ENCODE data around the gene AUTS2.

Gene AUTS2

DNA sequence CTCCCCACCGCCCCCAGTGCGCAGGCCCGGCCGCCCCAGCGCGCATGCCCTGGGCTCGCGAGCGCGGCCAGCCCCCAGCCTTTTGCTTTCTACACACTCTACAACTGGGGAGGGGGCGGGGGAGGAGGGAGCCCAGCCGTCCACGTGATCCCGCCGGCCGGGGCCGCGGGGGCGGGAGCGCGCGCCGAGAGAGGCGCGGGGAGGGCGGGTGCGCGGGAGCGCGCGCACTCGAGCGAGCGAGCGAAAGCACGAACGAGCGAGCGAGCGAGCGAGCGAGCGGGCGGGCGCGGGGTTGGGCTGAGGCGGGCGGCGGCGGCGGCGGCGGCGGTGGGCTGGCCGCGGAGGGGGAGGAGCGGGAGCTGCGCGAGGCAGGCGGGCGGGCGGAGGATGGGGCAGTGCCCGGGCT is at the start of gene AUTS2:
AUTS2 (plus strand) TSS at position 395 of the 406 bp plus-strand sequence. CDS start 1,179 bp downstream, outside the sequence.
- DNase-seq (ENCODE audit: low spot score) (no peak), FAIRE-seq (no peak)

DNA sequence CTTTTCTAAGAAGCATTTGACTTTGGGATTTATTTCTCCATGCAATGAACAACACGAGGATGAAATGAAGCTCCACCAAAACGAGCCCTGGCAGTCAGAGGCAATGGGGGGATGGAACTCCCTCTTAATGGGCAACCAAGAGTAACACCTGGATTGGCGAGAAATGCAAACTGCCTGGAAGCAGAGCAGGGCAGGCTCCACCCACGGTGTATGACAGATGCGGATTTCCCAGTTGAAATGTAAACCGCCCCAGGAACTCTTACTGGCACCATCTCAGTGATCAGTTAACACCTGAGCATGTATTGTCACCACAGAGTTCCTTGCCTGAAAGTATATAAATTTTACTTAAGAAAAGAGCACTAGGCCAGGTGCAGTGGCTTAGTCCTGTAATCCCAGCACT is 47.3 kb upstream of the AUTS2 start:
- no peak for FAIRE-seq
- no peak for DNase-seq (ENCODE audit: low spot score)

DNA sequence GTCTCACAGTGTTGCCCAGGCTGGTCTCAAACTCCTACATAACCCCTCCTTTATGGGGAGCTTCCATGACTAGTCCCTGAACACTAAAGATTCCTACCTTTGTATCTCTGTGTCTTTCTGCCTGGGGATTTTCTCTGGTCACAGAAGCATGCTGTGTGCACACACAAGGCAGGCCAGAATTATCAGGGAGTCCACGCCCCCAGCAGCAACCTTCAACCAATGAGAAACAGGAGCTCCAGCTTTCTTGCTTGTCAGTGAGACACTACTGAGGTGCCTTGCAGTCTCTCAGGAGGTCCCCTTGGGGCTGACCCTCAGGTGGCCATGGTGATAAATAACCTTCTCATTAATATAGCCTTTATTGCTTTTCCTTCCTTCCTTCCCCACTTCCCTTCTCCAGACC is 45.1 kb upstream of the AUTS2 start:
- FAIRE-seq (no peak), DNase-seq (ENCODE audit: low spot score) (no peak)

DNA sequence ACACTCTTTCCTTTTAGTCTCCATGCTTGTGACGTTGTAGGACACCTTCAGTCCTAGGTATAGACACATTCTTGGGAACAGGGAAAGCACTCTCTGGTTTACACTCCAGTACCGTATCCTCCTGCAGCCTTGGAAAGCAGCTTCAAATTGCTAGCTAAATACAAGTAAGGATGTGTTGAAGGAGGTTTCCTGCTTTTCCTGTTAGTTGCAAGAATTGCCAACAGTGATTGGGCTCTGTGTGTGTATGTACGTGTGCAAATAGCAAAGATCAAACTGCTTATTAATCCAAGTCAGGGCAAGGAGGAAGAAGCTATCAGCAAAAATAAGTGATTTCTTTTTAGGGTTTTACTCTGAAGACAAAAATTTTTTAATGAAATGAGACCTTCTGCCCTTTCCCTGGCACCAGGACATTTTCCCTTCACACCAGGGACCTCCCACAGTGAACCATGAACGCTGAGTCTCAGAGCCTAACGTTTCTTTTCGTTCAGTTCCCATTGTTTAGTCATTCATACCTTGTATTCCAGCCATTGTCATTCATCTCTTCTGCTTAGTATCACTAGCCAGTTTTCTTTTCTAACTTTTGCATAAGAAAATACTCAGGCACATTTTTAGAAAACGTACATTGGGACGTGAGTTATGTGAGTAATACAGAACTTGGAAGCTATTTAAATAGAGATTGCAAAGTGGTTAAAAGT is 36.9 kb upstream of the AUTS2 start:
- DNase-seq (ENCODE audit: low spot score) (no peak), FAIRE-seq (no peak)

DNA sequence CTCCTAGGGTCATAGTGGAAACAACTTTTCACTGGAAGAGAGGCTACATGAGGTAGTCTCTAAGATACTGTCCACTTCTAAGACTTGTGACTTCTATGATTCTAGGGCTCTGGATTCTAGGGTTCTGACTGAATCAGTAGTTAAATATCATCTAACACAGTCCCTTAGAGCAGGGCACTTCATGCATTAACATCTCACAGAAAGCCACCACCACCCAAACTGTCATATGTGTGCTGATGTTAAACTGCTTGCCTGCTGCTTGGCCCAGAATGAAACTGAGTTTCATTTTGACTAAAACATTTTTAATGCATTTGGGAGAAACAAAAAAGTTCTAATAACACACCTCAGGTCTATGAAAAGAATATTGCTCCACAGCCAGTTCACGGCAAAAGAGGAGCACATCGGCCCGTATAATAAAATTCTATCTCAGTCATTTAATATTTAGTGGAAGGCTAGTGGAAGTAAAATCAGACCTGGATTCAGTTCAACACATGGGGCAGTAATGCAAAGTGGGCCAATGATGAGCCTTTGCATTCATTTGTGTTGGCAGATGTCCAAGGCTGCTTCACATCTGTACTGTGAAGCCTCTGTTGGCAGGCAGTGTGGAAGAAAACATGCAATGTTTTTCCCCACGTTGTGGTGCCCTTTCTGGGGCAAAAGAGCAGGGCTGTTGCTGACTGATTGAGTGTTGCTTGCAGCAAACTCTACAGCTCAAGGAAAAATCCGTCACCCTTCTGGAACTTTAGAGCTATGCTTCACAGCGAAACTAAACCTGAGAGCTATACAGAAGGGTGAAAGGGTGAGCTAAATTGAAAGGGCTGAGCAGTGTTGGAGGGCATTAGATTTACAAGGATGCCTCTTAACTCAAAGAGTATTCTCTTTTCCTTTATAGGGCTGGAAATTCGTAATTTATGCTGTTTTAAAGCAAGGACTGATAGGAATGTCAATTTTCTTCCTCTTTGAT is 33.5 kb upstream of the AUTS2 start:
- DNase-seq (ENCODE audit: low spot score) (no peak), FAIRE-seq (no peak)

DNA sequence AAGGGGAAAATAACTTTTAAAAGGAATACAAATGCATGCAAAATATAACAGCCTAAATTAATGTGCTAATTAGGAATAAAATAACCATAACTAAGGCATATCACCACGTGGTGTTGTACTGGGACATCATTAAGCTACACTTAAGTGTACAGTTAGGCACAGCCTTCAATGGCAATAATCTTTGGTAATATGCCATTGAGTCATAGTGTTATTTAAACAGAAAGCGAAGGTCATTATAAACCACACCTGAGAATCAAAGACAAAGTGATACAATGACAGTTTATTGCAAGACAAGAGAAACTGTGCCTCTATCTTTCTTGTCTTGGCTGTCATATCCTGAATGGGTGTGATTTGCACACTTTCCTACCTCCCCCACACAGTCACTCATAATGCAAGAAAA is 30.5 kb upstream of the AUTS2 start:
- no peak for FAIRE-seq
- DNase-seq (ENCODE audit: low spot score) = no peak

DNA sequence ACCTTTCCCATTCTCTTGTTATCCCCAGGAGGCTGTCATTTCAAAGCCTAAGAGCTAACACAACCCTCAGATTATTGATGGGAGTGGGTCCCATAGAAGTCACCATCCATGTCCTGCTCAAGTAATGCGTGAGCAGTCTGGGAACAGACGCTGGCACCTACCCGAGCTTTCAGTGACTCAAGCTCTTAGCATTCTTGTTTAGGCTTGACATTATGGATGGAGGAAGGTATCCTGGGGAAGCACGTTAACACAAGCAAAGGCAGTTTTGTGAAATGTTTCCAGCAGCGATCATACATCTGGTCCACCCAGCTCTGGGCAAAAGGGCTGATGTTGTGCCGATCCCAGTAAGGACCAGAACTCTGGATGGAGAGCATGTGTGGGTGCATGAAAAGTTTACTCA is 30.0 kb upstream of the AUTS2 start:
- FAIRE-seq (no peak), DNase-seq (ENCODE audit: low spot score) (no peak)

DNA sequence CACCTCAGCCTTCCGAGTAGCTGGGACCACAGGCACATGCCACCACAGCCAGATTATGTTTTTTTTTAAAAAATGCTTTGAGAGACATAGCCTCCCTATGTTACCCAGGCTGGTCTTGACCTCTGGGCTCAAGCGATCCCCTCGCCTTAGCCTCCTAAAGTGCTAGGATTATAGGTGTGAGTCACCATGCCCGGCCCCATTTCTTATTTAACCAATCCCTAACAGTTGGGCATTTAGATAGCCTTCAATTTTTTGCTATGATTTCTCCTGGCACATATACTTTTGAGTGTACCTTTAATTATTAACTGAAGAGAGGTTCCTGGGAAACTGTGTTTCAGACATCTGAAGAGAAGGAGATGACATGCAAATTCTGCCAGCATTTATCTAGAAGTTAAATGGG is 22.6 kb upstream of the AUTS2 start:
- FAIRE-seq (no peak), DNase-seq (ENCODE audit: low spot score) (no peak)

DNA sequence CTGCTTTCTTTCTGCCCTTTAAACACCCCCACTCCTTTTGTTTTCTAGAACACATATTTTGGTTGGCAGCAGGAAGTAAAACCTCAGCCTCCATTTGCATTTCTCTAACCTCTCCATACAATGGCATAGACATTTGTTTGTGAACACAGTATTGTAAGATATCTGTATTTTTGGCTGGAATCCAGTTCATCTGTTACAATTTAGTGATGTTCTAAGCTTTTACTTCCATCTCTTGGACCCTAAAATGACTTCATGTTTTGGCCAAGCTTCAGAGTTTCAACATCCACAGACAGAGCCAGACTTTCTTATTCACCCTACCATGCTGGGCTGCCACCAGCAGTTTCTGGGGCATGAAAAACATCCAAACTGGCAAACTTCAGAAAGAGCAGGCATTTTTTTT is 21.1 kb upstream of the AUTS2 start:
- no peak for DNase-seq (ENCODE audit: low spot score)
- FAIRE-seq = no peak

DNA sequence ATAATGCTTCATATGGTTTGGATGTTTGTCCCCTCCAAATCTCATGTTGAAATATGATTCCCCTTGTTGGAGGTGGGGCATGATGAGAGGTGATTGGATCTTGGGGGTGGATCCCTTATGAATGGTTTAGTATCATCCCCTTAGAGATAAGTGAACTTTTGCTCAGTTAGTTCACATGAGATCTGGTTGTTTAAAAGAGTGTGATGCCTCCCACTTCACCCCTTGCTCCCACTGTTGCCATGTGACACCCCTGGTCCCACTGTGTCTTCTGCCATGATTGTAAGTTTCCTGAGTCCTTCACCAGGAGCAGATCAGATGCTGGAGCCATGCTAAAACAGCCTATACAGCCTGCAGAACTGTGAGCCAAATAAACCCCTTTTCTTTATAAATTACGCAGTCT is 13.1 kb upstream of the AUTS2 start:
- FAIRE-seq (no peak), DNase-seq (ENCODE audit: low spot score) (no peak)

DNA sequence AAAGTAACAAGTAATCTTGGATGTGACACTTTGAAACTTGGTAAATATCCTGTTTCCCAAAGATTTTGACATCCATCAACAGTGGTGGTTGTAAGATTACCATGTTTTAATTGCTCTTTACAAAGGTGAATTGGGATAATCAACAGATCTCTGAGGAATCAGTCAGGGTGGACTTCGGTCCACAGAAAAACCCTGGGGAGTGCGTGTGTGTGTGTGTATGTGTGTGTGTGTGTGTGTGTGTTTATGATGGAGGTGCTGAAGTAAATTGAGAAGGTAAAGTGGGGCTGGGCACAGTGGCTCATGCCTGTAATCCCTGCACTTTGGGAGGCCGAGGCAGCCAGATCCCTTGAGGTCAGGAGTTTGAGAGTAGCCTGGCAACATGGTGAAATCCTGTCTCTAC is 12.0 kb upstream of the AUTS2 start:
- FAIRE-seq = no peak

DNA sequence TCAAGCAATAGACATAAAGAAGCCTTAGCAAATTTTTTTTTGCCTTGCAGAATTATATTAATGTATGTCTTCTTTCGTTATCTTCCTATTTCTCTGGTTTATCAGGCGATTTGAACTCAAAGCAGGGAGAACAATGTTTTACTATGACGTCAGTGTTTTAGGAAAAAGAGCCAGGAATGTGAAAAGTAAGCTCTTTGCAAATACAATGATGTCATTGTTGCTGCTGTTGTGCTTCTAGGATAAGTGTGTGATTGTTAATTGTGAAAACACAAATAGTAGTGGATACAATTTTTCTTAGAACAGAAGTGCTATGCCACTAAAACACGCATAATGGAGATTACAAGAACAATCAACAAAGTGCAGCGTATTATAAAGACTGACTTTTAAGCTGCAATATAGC is 9.5 kb upstream of the AUTS2 start:
- FAIRE-seq = no peak
- no peak for DNase-seq (ENCODE audit: low spot score)

More for the DNA sequence above, 12.0 kb upstream of the AUTS2 start:
- DNase-seq (ENCODE audit: low spot score) = no peak

DNA sequence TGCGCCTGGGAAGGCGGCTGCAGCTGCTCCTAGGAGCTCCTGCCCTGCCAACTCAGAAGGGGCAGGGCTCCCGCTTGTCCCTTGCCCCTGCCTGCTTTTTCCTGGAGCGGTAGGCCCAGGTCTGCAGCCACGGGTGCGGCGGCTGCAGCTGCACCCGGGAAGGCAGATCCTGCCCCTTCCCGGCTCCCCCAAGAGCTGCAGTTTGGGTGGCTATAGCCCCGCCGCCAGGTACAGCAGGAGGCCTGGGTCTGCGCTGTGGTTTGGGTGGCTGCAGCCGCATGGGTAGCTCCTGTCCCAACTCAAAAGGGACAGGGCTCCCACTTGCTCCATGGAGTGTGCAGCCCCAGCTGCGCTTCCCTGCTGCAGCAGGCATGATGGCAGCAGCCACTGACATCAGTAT is 6.5 kb upstream of the AUTS2 start:
- FAIRE-seq = no peak
- DNase-seq (ENCODE audit: low spot score) = no peak

DNA sequence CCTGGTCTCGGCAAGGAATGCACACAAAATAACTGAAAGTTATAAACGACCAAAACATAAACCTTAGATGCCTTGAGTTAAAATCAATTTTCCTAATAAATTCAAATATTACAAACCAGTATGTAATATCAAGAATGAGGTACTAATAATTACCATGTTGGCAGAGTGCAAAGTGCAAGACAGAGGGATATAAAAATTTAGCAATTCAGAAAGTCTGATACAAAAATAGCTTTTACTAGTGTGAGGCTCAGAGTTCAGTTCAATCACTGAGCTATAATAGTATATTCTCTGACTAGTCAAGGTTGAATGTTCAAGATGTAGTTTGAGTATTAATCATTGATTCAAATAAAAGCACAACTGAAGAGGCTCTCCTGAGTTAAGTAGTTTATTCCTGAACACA is 4.8 kb upstream of the AUTS2 start:
- FAIRE-seq (no peak), DNase-seq (ENCODE audit: low spot score) (no peak)

DNA sequence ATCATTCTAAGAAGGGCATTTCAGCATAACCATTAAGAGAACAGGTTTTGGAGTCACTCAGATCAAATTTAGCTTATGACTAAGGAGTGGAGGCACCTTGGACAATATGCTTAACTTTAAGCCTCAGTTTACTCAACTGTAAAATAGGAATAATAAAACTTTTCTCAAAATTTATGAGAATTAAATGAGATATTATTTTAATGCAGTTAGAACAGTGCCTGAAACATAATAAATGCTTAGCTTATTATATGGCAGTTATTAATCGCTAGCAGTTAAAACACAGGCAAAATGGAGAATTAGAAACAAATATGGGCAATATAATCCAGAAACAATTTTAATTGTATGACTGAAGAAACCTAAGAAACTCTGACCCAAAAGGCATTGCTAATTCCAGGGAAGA is 2.9 kb upstream of the AUTS2 start:
- FAIRE-seq = no peak
- no peak for DNase-seq (ENCODE audit: low spot score)

DNA sequence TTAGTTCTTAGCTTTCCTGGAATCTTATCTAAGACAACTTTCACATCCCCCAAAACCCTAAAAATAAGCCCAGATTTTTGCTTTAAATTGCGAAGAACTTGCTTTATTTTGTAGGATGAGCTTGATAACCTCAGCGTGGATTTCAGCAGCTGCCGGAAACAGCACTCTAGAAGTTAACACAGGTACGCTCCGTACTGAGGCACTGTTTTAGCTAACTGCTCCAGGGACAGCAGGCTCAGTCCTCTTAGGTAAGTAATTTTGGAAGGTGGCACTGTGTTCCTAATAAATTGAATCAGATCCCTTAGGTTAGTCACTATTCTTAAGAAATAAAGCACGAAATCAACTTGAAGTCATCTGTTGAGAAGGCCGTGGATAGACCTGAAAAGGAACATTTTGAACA is 2.2 kb upstream of the AUTS2 start:
- no peak for DNase-seq (ENCODE audit: low spot score)
- FAIRE-seq = no peak

DNA sequence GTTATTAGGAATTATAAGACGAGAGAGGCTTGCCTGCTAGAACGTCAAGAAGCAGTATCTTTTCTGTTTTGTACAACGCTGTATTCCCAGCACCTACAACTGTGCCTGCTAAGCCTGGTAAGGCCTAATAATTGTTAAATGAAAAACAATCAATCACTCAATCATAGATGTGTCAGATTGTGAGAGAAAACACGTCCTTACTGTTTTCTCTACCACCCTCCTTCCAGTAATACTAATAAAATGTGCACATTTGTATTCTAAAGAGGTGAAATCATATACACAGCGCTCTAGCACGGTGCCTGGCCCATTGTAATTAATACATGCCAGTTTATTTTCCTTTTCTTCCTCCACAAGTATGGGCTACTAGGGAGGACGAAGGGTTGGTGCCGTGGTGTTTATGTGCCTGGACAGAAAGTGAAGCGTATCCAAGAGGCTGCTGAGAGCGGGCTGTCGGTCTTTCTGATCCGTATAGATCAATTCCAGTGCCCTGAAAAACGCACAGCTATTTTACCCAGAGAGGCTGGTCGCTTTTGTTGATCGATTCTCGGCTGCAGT is 1.5 kb upstream of the AUTS2 start:
- DNase-seq (ENCODE audit: low spot score) = no peak
- FAIRE-seq = no peak

DNA sequence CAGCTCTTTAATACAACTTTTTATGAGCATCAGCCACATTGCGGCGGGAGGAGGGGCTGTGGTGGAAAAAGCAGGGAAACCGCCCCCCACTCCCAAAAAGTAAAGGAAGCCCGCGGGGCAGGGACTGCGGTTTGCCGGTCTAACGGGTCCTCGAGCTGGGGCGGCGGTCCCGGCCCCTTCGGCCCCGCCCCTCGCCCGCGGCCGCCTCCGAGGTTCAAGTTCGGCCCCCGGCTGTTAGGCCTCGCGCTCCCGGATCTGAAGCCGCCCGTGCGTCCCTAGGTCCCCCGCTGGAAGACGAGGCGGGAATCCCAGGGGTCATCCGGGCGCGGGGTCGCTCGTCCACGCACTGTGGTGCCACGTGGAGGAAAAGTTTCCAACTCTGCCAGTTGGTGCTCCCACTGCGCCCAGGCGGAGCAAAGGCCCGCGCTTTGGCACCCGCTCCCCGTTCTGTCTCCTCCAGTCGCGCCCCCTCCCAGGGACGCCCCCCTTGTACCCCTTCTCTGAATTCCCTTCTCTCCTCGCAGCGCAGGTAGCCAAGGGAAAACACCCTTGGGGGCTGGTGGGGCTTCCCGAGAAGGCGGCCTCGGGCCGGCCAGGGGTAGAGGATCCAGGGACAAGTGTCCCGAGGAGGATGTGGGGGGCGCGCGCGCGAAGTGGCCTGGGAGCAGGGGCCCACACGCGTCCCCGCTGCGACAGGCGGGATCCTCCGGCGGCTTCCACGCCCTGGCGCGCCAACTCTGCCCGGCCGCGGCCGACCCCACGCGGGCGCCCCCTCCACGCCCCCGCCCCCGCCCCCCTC is 798 bp upstream of the AUTS2 start:
- no peak for FAIRE-seq
- DNase-seq (ENCODE audit: low spot score) = no peak

DNA sequence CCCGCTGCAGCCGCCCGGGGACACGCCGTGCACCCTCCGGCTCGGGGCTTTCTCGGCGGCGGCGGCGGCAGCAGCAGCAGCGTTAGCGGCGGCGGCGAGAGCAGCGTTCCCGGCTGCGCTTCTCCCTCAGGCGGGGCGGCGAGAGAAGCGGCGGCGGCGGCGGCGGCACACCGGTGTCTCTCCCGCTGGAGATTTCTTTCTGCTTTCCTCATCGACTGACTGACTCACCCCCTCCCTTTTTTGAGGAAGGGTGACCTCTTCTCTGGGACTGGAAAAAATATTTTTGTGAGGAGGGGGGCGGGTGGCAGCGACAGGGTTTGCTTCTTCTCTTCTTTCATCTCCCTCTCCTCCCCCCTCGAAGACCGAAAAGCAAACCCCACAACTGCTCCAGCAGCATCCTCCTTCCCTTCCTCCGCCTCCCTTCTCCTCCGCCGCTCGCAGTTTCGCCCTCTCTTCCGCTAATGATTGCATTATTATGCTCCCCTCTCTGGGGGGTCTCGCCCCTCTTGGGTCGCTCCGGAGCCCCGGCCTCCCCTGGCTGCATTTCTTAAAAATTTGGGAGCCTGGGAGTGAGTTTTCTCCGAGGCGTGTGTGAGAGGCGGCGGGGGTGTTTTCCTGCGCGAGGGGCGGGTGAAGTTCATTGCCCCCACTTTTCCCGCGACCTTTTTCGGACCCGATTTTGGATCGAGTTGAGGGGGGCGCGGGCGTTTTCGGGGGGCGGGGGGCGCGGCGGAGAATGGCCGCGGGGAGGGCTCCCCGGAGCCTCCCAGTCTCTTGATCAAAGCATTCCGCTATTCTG is 411 bp downstream of the AUTS2 start:
- no peak for DNase-seq (ENCODE audit: low spot score)
- FAIRE-seq = no peak

DNA sequence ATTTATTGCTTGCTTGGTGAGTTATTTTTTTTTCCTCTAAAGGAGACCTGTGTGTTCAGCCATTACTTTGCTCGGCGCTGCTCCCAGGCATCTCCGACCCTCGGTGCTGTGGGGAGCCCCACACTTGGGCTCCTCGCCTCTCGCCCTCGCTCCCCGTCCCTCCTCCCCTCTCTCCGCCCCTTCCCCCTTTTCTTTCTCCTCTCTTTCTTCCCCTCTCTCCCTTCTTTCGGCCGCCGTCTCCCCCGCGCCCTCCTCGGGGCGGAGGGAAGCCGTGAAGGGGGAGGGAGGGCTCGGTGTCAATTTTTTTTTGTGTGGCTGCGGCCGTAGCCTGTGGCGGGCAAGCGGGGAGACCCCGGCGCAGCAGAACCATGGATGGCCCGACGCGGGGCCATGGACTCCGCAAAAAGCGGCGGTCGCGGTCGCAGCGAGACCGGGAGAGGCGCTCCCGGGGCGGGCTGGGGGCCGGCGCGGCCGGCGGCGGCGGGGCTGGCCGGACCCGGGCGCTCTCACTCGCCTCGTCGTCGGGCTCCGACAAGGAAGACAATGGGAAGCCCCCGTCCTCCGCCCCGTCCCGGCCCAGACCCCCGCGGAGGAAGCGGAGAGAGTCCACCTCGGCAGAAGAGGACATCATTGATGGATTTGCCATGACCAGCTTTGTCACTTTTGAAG is 1.1 kb downstream of the AUTS2 start:
- no peak for DNase-seq (ENCODE audit: low spot score)
- no peak for FAIRE-seq
